ENCODE results near the gene CTH.
A peak's percentile ranks its signal among the peaks of the same experiment; 100 is the strongest.
"Not testable (repeated sequence)": the region's sequence is repeated elsewhere in the genome, so short reads cannot be mapped to it uniquely, and the experiment has no call there.

The CTH gene

GRCh38 chr1:70410604-70411359, at the start of gene CTH:
Gene CTH, plus strand, starts transcription at chr1:70411268. Its CDS starts 148 bp downstream, at chr1:70411416.
- TF ChIP-seq CTCF (IDR thresholded peaks at IDR 0.05; ENCODE audit: control insufficient read depth, extremely low read depth, insufficient read depth): no peak
- peak within 1 kb of the TSS; percentile 95 for H3K4me3 ChIP-seq (ENCODE audit: low read depth, low read length)
- DNase-seq (ENCODE audit: low read depth): peak; percentile 93

GRCh38 chr1:70361727-70362398, 49.2 kb upstream of the CTH start:
- no peak for TF ChIP-seq CTCF (IDR thresholded peaks at IDR 0.05; ENCODE audit: control insufficient read depth, extremely low read depth, insufficient read depth)
- no peak for DNase-seq (ENCODE audit: low read depth)
- H3K4me3 ChIP-seq (ENCODE audit: low read depth, low read length): no peak overlapping the region

- DNase-seq (ENCODE audit: low read depth): no peak
- no peak for TF ChIP-seq CTCF (IDR thresholded peaks at IDR 0.05; ENCODE audit: control insufficient read depth, extremely low read depth, insufficient read depth)
- no peak overlapping the region for H3K4me3 ChIP-seq (ENCODE audit: low read depth, low read length)
Observed at GRCh38 chr1:70364439-70364838, 46.6 kb upstream of the CTH start.

GRCh38 chr1:70366425-70366952, 44.6 kb upstream of the CTH start:
- not testable (repeated sequence) for DNase-seq (ENCODE audit: low read depth)

GRCh38 chr1:70366997-70367396, 44.1 kb upstream of the CTH start:
- not testable (repeated sequence) for DNase-seq (ENCODE audit: low read depth)

More at GRCh38 chr1:70366425-70366952, 44.6 kb upstream of the CTH start:
- H3K4me3 ChIP-seq (ENCODE audit: low read depth, low read length): not testable (repeated sequence)

GRCh38 chr1:70367397-70367796, 43.7 kb upstream of the CTH start:
- H3K4me3 ChIP-seq (ENCODE audit: low read depth, low read length): not testable (repeated sequence)

More at GRCh38 chr1:70366997-70367396, 44.1 kb upstream of the CTH start:
- not testable (repeated sequence) for H3K4me3 ChIP-seq (ENCODE audit: low read depth, low read length)

GRCh38 chr1:70371586-70371985, 39.5 kb upstream of the CTH start:
- not testable (repeated sequence) for DNase-seq (ENCODE audit: low read depth); H3K4me3 ChIP-seq (ENCODE audit: low read depth, low read length)

More at GRCh38 chr1:70367397-70367796, 43.7 kb upstream of the CTH start:
- not testable (repeated sequence) for DNase-seq (ENCODE audit: low read depth)

GRCh38 chr1:70372426-70372825, 38.6 kb upstream of the CTH start:
- H3K4me3 ChIP-seq (ENCODE audit: low read depth, low read length): no peak overlapping the region
- no peak for TF ChIP-seq CTCF (IDR thresholded peaks at IDR 0.05; ENCODE audit: control insufficient read depth, extremely low read depth, insufficient read depth)
- DNase-seq (ENCODE audit: low read depth): no peak

GRCh38 chr1:70373580-70373979, 37.5 kb upstream of the CTH start:
- not testable (repeated sequence) for DNase-seq (ENCODE audit: low read depth); H3K4me3 ChIP-seq (ENCODE audit: low read depth, low read length)

Data from LNCaP clone FGC (cell line).